Fibroblast of the aortic adventitia (primary cell): ENCODE measurements around the gene TRIM67. TPM values are rescaled to one million over a fixed set of nuclear protein-coding genes. Genes with fewer than 3 reads are reported as not detected.

Experiments used
- DNase-seq: peaks from one replicate; pipeline ENCODE4 v3.0.0-alpha.2; 2010; ENCODE audit warnings: low read depth
- H3K4me3 ChIP-seq: 2 replicates; pipeline ENCODE4 v1.5.1; 2011; ENCODE audit warnings: low read depth, mild to moderate bottlenecking, control low read depth, low read length, moderate library complexity
- total RNA-seq: library from RNA; depleted of rRNA; stranded (reverse); fragments of >200 nt; gene quantifications from 2 replicates; pipeline ENCODE4 v1.2.3, GENCODE V29; 2012; ENCODE audit warnings: low replicate concordance
- TF ChIP-seq, protein P1 (sequence below): IDR thresholded peaks from 2 replicates; pipeline ENCODE4 v1.5.1; 2011; ENCODE audit warnings: mild to moderate bottlenecking, low read length, control low read depth, inconsistent platforms; ENCODE audit not compliant: insufficient read depth

Gene TRIM67
- total RNA-seq, 1 donor: not detected

DNA sequence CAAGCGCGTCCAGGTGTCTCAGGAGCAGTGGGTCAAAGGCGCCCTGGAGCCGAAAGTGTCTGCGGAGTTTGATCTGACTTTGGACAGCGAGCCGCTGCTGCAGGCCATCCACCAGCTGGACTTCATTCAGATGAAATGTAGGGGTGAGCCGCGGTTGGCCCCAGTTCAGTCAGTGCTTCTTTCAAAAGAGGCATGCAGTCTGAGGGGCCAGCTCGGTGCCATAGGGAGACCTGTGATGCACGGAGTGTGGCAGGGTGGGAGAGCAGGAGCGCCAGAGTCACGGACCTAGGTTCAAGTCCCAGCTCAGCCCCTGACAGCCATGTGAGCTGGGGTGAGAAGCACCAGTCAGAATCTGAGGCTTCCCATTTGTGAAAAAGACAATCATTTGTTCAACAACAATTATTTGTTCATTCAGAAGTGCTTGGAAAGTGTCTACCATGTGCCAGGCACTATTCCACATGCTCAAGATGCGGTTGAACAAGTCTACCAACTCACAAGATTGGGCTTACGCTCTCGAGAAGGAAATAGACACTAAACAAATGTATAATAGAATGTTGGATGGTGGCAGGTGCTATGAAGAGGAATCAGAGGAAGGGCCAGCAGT lies 39.6 kb downstream of the TRIM67 start:
- TF ChIP-seq, protein P1, sequence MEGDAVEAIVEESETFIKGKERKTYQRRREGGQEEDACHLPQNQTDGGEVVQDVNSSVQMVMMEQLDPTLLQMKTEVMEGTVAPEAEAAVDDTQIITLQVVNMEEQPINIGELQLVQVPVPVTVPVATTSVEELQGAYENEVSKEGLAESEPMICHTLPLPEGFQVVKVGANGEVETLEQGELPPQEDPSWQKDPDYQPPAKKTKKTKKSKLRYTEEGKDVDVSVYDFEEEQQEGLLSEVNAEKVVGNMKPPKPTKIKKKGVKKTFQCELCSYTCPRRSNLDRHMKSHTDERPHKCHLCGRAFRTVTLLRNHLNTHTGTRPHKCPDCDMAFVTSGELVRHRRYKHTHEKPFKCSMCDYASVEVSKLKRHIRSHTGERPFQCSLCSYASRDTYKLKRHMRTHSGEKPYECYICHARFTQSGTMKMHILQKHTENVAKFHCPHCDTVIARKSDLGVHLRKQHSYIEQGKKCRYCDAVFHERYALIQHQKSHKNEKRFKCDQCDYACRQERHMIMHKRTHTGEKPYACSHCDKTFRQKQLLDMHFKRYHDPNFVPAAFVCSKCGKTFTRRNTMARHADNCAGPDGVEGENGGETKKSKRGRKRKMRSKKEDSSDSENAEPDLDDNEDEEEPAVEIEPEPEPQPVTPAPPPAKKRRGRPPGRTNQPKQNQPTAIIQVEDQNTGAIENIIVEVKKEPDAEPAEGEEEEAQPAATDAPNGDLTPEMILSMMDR: no peak
- DNase-seq: no peak
- H3K4me3 ChIP-seq: no peak overlapping the region

- DNase-seq: no peak
- TF ChIP-seq, protein P1: no peak
- H3K4me3 ChIP-seq: no peak overlapping the region
Observed at GRCh38 chr1:231201979-231202633, 40.2 kb downstream of the TRIM67 start.

- DNase-seq: no peak
- no peak overlapping the region for H3K4me3 ChIP-seq
- TF ChIP-seq, protein P1: no peak
Observed at GRCh38 chr1:231203259-231204057, 41.6 kb downstream of the TRIM67 start.

DNA sequence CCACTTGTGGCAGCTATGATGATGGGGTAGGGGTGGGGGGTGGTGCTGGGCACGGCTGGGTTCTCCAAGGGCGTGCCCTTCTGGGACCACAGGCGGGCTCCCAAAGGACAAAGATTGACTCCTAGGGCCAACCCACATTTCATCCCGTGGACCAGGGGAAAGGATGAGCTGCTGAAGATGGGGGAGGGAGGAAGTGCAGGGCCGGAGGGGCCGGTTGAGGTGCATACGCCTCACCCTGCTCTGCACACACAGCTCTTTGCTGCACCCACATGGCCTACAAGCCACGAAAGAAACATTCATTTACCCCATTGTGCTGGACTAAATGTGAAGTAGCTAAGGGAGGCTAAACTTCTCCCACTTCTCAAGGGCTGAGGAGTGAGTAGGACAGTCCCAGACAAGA lies 45.0 kb downstream of the TRIM67 start:
- DNase-seq: no peak
- no peak overlapping the region for H3K4me3 ChIP-seq
- TF ChIP-seq, protein P1: no peak

- DNase-seq: no peak
- no peak overlapping the region for H3K4me3 ChIP-seq
- TF ChIP-seq, protein P1: no peak
Observed at GRCh38 chr1:231207437-231207836, 45.6 kb downstream of the TRIM67 start.

DNA sequence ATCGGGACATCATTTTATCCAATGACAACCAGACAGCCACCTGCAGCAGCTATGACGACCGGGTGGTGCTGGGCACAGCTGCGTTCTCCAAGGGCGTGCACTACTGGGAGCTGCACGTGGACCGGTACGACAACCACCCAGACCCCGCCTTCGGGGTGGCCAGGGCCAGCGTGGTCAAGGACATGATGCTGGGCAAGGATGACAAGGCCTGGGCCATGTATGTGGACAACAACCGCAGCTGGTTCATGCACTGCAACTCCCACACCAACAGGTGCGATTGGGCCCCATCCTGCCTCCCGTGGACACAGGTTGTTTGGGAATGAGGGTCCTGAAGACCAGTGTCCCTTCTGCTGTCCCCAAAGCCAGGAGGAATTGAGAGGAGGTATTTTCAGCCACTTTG lies 47.1 kb downstream of the TRIM67 start:
- no peak overlapping the region for H3K4me3 ChIP-seq
- TF ChIP-seq, protein P1: no peak
- DNase-seq: no peak
